ENCODE results near the gene TTLL1. TPM values are rescaled to one million over a fixed set of nuclear protein-coding genes. Genes with fewer than 3 reads are reported as not detected.

The TTLL1 gene
- total RNA-seq, 1 experiment from 2014 or later: 4.6 TPM

- POLR2A ChIA-PET: interaction anchor here (0.6 kb wide), 1 partner anchor 160 kb away, joined by 12 read pairs; no protein-coding TSS in a partner anchor
- BruUV-seq (replicated peaks): no TSS peak
- H3K4me3 ChIP-seq (ENCODE audit: low read depth in 2 of 2, low read length in 2 of 2): no peak overlapping the region
Measured at GRCh38 chr22:43001271-43002201, 87.7 kb downstream of the TTLL1 start.

More at GRCh38 chr22:43001271-43002201, 87.7 kb downstream of the TTLL1 start:
- no peaks in the 10 kb centered on the region for H3K36me3 ChIP-seq (ENCODE audit: control insufficient read depth, insufficient read depth, low read length)
- ATAC-seq (0 out of 2 replicates have a peak, but pooled peaks have one; percentile 38), DNase-seq (ENCODE audit: low read depth, low spot score) (no peak)
- TF ChIP-seq TCF7L2 (IDR thresholded peaks at IDR 0.05; ENCODE audit: low read depth, low read length) (no peak), POLR2AphosphoS5 (IDR thresholded peaks at IDR 0.05; ENCODE audit: low read depth, low read length) (no peak), REST (IDR thresholded peaks at IDR 0.05; ENCODE audit: insufficient read depth in 1 of 2, low read depth in 2 of 2, low read length in 1 of 2) (no peak), SIN3A (IDR thresholded peaks at IDR 0.05; ENCODE audit: borderline replicate concordance, insufficient read depth, low read depth, low read length) (no peak), CTCF (IDR thresholded peaks at IDR 0.05) (no peak)
- no peaks in the 10 kb centered on the region for H3K27me3 ChIP-seq (ENCODE audit: control insufficient read depth, insufficient read depth, low read length)
- H3K27ac ChIP-seq (ENCODE audit: low read length): no peak overlapping the region
- peaks cover 33% of the 10 kb centered on the region for H3K4me1 ChIP-seq (ENCODE audit: control insufficient read depth, insufficient read depth, low read length)
- in situ Hi-C loops (cut with HindIII; ENCODE audit: low pct_unique_long_range_greater_than_20kb, low sequenced_read_pairs) (no loop called here), intact Hi-C loops (cut with micrococcal nuclease; ENCODE audit: unreplicated experiment) (no loop called here)
- CTCF ChIA-PET: no interaction called here
- no peaks in the 10 kb centered on the region for H3K9me3 ChIP-seq (ENCODE audit: control insufficient read depth, insufficient read depth, low read depth, low read length)

All from Panc1 (cell line).